ENCODE results near the gene GJC2.
A peak's percentile ranks its signal among the peaks of the same experiment; 100 is the strongest.

GJC2 gene

GRCh38 chr1:228175316-228176023 lies 25.7 kb downstream of the GJC2 start:
- no peak for TF ChIP-seq GATA2 (IDR thresholded peaks at IDR 0.05; ENCODE audit: low read depth, low read length)
- TF ChIP-seq GATA3 (IDR thresholded peaks at IDR 0.05; ENCODE audit: low read depth, low read length), result no peak

GRCh38 chr1:228176024-228176395 lies 26.3 kb downstream of the GJC2 start:
- TF ChIP-seq GATA2 (IDR thresholded peaks at IDR 0.05; ENCODE audit: low read depth, low read length), result no peak
- no peak for TF ChIP-seq GATA3 (IDR thresholded peaks at IDR 0.05; ENCODE audit: low read depth, low read length)

- no peak for TF ChIP-seq GATA2 (IDR thresholded peaks at IDR 0.05; ENCODE audit: low read depth, low read length)
Measured at GRCh38 chr1:228176461-228177182, 26.9 kb downstream of the GJC2 start.

- TF ChIP-seq GATA2 (IDR thresholded peaks at IDR 0.05; ENCODE audit: low read depth, low read length) (no peak), GATA3 (IDR thresholded peaks at IDR 0.05; ENCODE audit: low read depth, low read length) (no peak)
Measured at GRCh38 chr1:228177183-228177475, 27.4 kb downstream of the GJC2 start.

GRCh38 chr1:228177721-228178710 lies 28.3 kb downstream of the GJC2 start:
- TF ChIP-seq GATA2 (IDR thresholded peaks at IDR 0.05; ENCODE audit: low read depth, low read length) (no peak), GATA3 (IDR thresholded peaks at IDR 0.05; ENCODE audit: low read depth, low read length) (no peak)

GRCh38 chr1:228178737-228179684 lies 29.3 kb downstream of the GJC2 start:
- TF ChIP-seq GATA2 (IDR thresholded peaks at IDR 0.05; ENCODE audit: low read depth, low read length) (no peak), GATA3 (IDR thresholded peaks at IDR 0.05; ENCODE audit: low read depth, low read length) (no peak)

- TF ChIP-seq GATA2 (IDR thresholded peaks at IDR 0.05; ENCODE audit: low read depth, low read length) (no peak), GATA3 (IDR thresholded peaks at IDR 0.05; ENCODE audit: low read depth, low read length) (no peak)
Measured at GRCh38 chr1:228180271-228180958, 30.7 kb downstream of the GJC2 start.

GRCh38 chr1:228180959-228181644 lies 31.4 kb downstream of the GJC2 start:
- TF ChIP-seq GATA3 (IDR thresholded peaks at IDR 0.05; ENCODE audit: low read depth, low read length) (no peak), GATA2 (IDR thresholded peaks at IDR 0.05; ENCODE audit: low read depth, low read length) (no peak)

GRCh38 chr1:228181645-228182034 lies 31.9 kb downstream of the GJC2 start:
- TF ChIP-seq GATA2 (IDR thresholded peaks at IDR 0.05; ENCODE audit: low read depth, low read length) (no peak), GATA3 (IDR thresholded peaks at IDR 0.05; ENCODE audit: low read depth, low read length) (no peak)

GRCh38 chr1:228182296-228183030 lies 32.7 kb downstream of the GJC2 start:
- TF ChIP-seq GATA2 (IDR thresholded peaks at IDR 0.05; ENCODE audit: low read depth, low read length) (no peak), GATA3 (IDR thresholded peaks at IDR 0.05; ENCODE audit: low read depth, low read length) (no peak)

GRCh38 chr1:228184152-228184551 lies 34.4 kb downstream of the GJC2 start:
- TF ChIP-seq GATA2 (IDR thresholded peaks at IDR 0.05; ENCODE audit: low read depth, low read length) (no peak), GATA3 (IDR thresholded peaks at IDR 0.05; ENCODE audit: low read depth, low read length) (no peak)

- TF ChIP-seq GATA2 (IDR thresholded peaks at IDR 0.05; ENCODE audit: low read depth, low read length), result 0 out of 2 replicates have a peak, but pooled peaks have one; percentile 24
- TF ChIP-seq GATA3 (IDR thresholded peaks at IDR 0.05; ENCODE audit: low read depth, low read length), result no peak
Measured at GRCh38 chr1:228185641-228185965, 35.9 kb downstream of the GJC2 start.

All from SH-SY5Y (cell line).